Liver (tissue), 9 donors: ENCODE measurements around the gene MAN1C1. TPM values are rescaled to one million over a fixed set of nuclear protein-coding genes. Genes with fewer than 3 reads are reported as not detected.

Experiments used
- DNase-seq: peaks from one replicate; pipeline ENCODE4 v3.0.0-alpha.2; 2017; ENCODE audit warnings: low spot score
- H3K27ac ChIP-seq, 2 donors: one replicate each; pipeline ENCODE4 v1.7.0; 2013; ENCODE audit warnings: inconsistent platforms in 2 of 2, low read length in 2 of 2, control low read depth in 1 of 2, low read depth in 1 of 2, mild to moderate bottlenecking in 1 of 2
- H3K27me3 ChIP-seq, 4 donors: one replicate each; pipeline versions ENCODE4 v1.6.1 to v1.7.0; 2013; ENCODE audit warnings: low read length in 3 of 4, inconsistent platforms in 1 of 4, mild to moderate bottlenecking in 1 of 4, moderate library complexity in 1 of 4; ENCODE audit not compliant: control insufficient read depth in 4 of 4, insufficient read depth in 4 of 4
- H3K36me3 ChIP-seq, 4 donors: one replicate each; pipeline versions ENCODE4 v1.6.1 to v1.7.0; 2013; ENCODE audit warnings: low read length in 3 of 4, mild to moderate bottlenecking in 3 of 4, low read depth in 1 of 4, moderate library complexity in 1 of 4; ENCODE audit not compliant: control insufficient read depth in 4 of 4, insufficient read depth in 3 of 4
- H3K4me1 ChIP-seq, 4 donors: one replicate each; pipeline versions ENCODE4 v1.6.1 to v1.7.0; 2013; ENCODE audit warnings: low read length in 3 of 4, mild to moderate bottlenecking in 3 of 4, moderate library complexity in 1 of 4; ENCODE audit not compliant: control insufficient read depth in 4 of 4, insufficient read depth in 4 of 4
- H3K4me3 ChIP-seq, 3 donors: one replicate each; pipeline versions ENCODE4 v1.6.1 to v1.7.0; 2013; ENCODE audit warnings: low read length in 3 of 3, control low read depth in 1 of 3, low read depth in 1 of 3, mild to moderate bottlenecking in 1 of 3
- H3K9ac ChIP-seq, 2 donors: one replicate each; pipeline ENCODE4 v1.7.0; 2013; ENCODE audit warnings: low read length in 2 of 2, mild to moderate bottlenecking in 2 of 2, moderate library complexity in 2 of 2, control low read depth in 1 of 2, low read depth in 1 of 2
- H3K9me3 ChIP-seq, 4 donors: one replicate each; pipeline versions ENCODE4 v1.6.1 to v1.7.0; 2013; ENCODE audit warnings: low read length in 3 of 4; ENCODE audit not compliant: control insufficient read depth in 4 of 4
- EGR1 ChIP-seq, 2 donors: IDR thresholded peaks; 2 replicates each; pipeline ENCODE4 v1.6.1; 2016 to 2018; ENCODE audit warnings: antibody characterized with exemption in 2 of 2, low read depth in 2 of 2
- FOXA1 ChIP-seq: IDR thresholded peaks from 2 replicates; pipeline ENCODE4 v1.6.1; 2016; ENCODE audit warnings: antibody characterized with exemption
- FOXA2 ChIP-seq: IDR thresholded peaks from 2 replicates; pipeline ENCODE4 v1.6.1; 2016; ENCODE audit warnings: antibody characterized with exemption
- GABPA ChIP-seq, 2 donors: IDR thresholded peaks in 1 of 2; conservative IDR thresholded peaks in 1 of 2; 2 replicates each; pipeline ENCODE4 v1.6.1; 2016; ENCODE audit warnings: antibody characterized with exemption in 2 of 2, mild to moderate bottlenecking in 1 of 2, moderate library complexity in 1 of 2
- HNF4A ChIP-seq, 2 donors: conservative IDR thresholded peaks; 2 replicates each; pipeline ENCODE4 v1.6.1; 2016; ENCODE audit warnings: antibody characterized with exemption in 2 of 2, mild to moderate bottlenecking in 2 of 2
- HNF4G ChIP-seq: IDR thresholded peaks from 2 replicates; pipeline ENCODE4 v1.6.1; 2016; ENCODE audit warnings: antibody characterized with exemption
- JUND ChIP-seq, 2 donors: IDR thresholded peaks; 2 replicates each; pipeline ENCODE4 v1.6.1; 2016; ENCODE audit warnings: antibody characterized with exemption in 2 of 2
- MAX ChIP-seq: IDR thresholded peaks from 2 replicates; pipeline ENCODE4 v1.6.1; 2016; ENCODE audit warnings: antibody characterized with exemption
- RAD21 ChIP-seq, 2 donors: IDR thresholded peaks; 2 replicates each; pipeline ENCODE4 v1.6.1; 2016; ENCODE audit warnings: antibody characterized with exemption in 2 of 2, mild to moderate bottlenecking in 2 of 2
- REST ChIP-seq: IDR thresholded peaks from 2 replicates; pipeline ENCODE4 v1.6.1; 2016; ENCODE audit warnings: antibody characterized with exemption, mild to moderate bottlenecking
- RXRA ChIP-seq, 2 donors: IDR thresholded peaks; 2 replicates each; pipeline ENCODE4 v1.6.1; 2017 to 2018; ENCODE audit warnings: antibody characterized with exemption in 2 of 2, mild to moderate bottlenecking in 1 of 2
- SP1 ChIP-seq: IDR thresholded peaks from 2 replicates; pipeline ENCODE4 v1.6.1; 2018; ENCODE audit warnings: antibody characterized with exemption, mild to moderate bottlenecking
- TAF1 ChIP-seq: conservative IDR thresholded peaks from 2 replicates; pipeline ENCODE4 v1.6.1; 2016; ENCODE audit warnings: antibody characterized with exemption, mild to moderate bottlenecking
- YY1 ChIP-seq: IDR thresholded peaks from 2 replicates; pipeline ENCODE4 v1.6.1; 2016; ENCODE audit warnings: antibody characterized with exemption, mild to moderate bottlenecking
- WGBS: extraction: QIAGEN DNeasy Blood & Tissue Kit; methylation state at CpG from one replicate; pipeline ENCODE4 v1.1.7; 2013; 5-methylcytosine and 5-hydroxymethylcytosine counted together
- polyA plus RNA-seq, 2 donors: library from polyadenylated mRNA; stranded (reverse) in 1 of 2; unstranded in 1 of 2; fragments of 200-250 nt in 1 of 2; fragments of >200 nt in 1 of 2; fragmentation: Nextera tagmentation in 1 of 2; extraction: Ambion mirVana in 1 of 2; gene quantifications; one replicate each; pipeline versions ENCODE4 v1.2.1 to v1.2.3, GENCODE V29; 2013 to 2015
- total RNA-seq, 2 donors: library from RNA; depleted of rRNA; stranded (reverse); fragments of >200 nt; gene quantifications; one replicate each; pipeline ENCODE4 v1.2.3, GENCODE V29; 2014
- donor health status: healthy.
- donor health status: healthy.
- donor health status: healthy.
- donor health status: healthy.
- donor health status: healthy.

MAN1C1 gene
- total and polyA plus RNA-seq, 4 donors = 6.3 to 16.0 (median 8.1) TPM

- no peaks in the 10 kb centered on the region for H3K36me3 ChIP-seq
- H3K9me3 ChIP-seq = no peaks in the 10 kb centered on the region
- no peaks in the 10 kb centered on the region for H3K27me3 ChIP-seq
- H3K4me3 ChIP-seq = no peak overlapping the region
- no peak overlapping the region for H3K27ac ChIP-seq
- peaks cover 24 to 32% (median 29%) of the 10 kb centered on the region in 4 donors for H3K4me1 ChIP-seq
- TF ChIP-seq TAF1 = no peak
- TF ChIP-seq RAD21 (IDR thresholded peaks at IDR 0.05) = no peak
- no peak for TF ChIP-seq FOXA1
- TF ChIP-seq RXRA (IDR thresholded peaks at IDR 0.05) = no peak
- TF ChIP-seq EGR1 (IDR thresholded peaks at IDR 0.05; ENCODE audit: low read depth in 2 of 2) = no peak
- TF ChIP-seq SP1 = no peak
- TF ChIP-seq REST = no peak
- no peak overlapping the region for H3K9ac ChIP-seq
- WGBS = 96% methylated on average over 5 of the region's 5 CpGs
- no peak for DNase-seq
Measured at GRCh38 chr1:25772164-25772563, 155.6 kb downstream of the MAN1C1 start.

- Histone ChIP-seq H3K9me3 (no peaks in the 10 kb centered on the region), H3K9ac (no peak overlapping the region), H3K27ac (no peak overlapping the region), H3K4me1 (peaks cover 24 to 32% (median 29%) of the 10 kb centered on the region in 4 donors), H3K27me3 (no peaks in the 10 kb centered on the region), H3K4me3 (no peak overlapping the region), H3K36me3 (no peaks in the 10 kb centered on the region)
- no peak for DNase-seq
- TF ChIP-seq RXRA (IDR thresholded peaks at IDR 0.05) (no peak), HNF4A (conservative IDR thresholded peaks at IDR 0.05) (no peak), YY1 (no peak), FOXA2 (no peak), MAX (no peak), REST (no peak), HNF4G (no peak), GABPA (IDR thresholded peaks at IDR 0.05 in 1 of 2, conservative IDR thresholded peaks at IDR 0.05 in 1 of 2) (no peak), JUND (IDR thresholded peaks at IDR 0.05) (no peak)
- WGBS = 90% methylated on average over 5 of the region's 5 CpGs
Measured at GRCh38 chr1:25772692-25773245, 156.2 kb downstream of the MAN1C1 start.
